ENCODE results near the gene HSD17B8. TPM values are rescaled to one million over a fixed set of nuclear protein-coding genes. Genes with fewer than 3 reads are reported as not detected.

HSD17B8 gene
- total RNA-seq, 1 experiment from 2014 or later = 22.0 TPM

- no peak for TF ChIP-seq YY1 (IDR thresholded peaks at IDR 0.05; ENCODE audit: extremely low read depth, insufficient replicate concordance, low read depth, low read length)
Measured at GRCh38 chr6:33243476-33243875, 39.0 kb downstream of the HSD17B8 start (continued).

DNA sequence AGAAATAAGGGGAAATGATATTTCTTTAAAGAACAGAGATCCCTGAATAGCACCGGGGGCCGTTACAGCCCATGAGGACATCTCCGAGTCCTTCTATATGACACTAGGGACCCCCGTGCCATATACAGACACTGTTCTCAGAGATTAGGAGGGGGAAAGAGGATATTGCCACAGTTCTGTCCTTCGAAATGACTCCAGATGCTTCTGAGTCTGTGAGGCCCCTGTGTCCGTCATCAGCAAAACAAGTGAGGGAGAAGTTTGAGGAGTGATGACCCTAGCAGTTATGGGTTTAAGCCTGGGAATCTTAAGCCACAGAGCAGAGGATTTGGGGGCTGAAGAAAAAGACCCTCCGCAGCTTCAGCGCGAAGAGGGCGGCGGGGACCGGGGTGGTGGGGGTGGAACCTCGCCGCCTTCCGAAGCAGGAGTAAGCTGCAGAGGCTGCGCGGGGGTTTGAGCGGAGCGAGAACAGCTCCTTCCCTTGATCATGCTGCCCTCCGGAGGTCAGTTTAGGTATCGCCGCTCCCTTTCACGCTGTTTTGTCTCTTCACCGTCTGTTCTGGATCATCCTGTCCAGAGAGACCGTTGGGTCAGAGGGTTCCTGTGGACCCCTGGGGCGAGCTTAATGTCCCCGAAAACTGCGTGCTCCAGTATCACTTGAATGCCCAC lies 43.7 kb downstream of the HSD17B8 start:
- peak overlapping the region; percentile 74 to 85 for H3K4me3 ChIP-seq (replicated peaks in 1 of 2; ENCODE audit: low read depth in 1 of 2, low read length in 2 of 2)
- ATAC-seq = peak; percentile 57
- H3K9ac ChIP-seq (ENCODE audit: low read length) = peak overlapping the region; percentile 88
- H2AFZ ChIP-seq (ENCODE audit: low read depth, low read length, poor library complexity, severe bottlenecking) = peak overlapping the region; percentile 68
- H3K4me2 ChIP-seq (ENCODE audit: low read length) = peak overlapping the region; percentile 99
- CTCF ChIA-PET = interaction anchor here (0.6 to 4.3 kb wide), 23 partner anchors 8 to 315 kb away, joined by 3 to 49 read pairs (median 5); partner anchors contain the start of genes HLA-DPB1, HSD17B8, RING1 and RPS18
- POLR2A ChIA-PET = interaction anchor here (0.6 to 4.0 kb wide), 10 partner anchors 9 to 276 kb away, joined by 3 to 24 read pairs (median 6); partner anchors contain the start of genes B3GALT4, RPS18 and VPS52
- intact Hi-C loops (cut with micrococcal nuclease) = loop anchor here (1.0 to 2.0 kb wide), 4 partner anchors 43 to 234 kb away; partner anchors contain the start of gene HSD17B8
- DNase-seq (ENCODE audit: low read depth, low spot score) = peak; percentile 76
- no peaks in the 10 kb centered on the region for H3K27me3 ChIP-seq (ENCODE audit: insufficient read depth, low read length)
- no TSS peak for BruUV-seq (replicated peaks)
- no peaks in the 10 kb centered on the region for H3K9me3 ChIP-seq (ENCODE audit: control insufficient read depth in 1 of 2, insufficient read depth in 1 of 2, low read depth in 1 of 2, low read length in 2 of 2)
- TF ChIP-seq, protein P1, sequence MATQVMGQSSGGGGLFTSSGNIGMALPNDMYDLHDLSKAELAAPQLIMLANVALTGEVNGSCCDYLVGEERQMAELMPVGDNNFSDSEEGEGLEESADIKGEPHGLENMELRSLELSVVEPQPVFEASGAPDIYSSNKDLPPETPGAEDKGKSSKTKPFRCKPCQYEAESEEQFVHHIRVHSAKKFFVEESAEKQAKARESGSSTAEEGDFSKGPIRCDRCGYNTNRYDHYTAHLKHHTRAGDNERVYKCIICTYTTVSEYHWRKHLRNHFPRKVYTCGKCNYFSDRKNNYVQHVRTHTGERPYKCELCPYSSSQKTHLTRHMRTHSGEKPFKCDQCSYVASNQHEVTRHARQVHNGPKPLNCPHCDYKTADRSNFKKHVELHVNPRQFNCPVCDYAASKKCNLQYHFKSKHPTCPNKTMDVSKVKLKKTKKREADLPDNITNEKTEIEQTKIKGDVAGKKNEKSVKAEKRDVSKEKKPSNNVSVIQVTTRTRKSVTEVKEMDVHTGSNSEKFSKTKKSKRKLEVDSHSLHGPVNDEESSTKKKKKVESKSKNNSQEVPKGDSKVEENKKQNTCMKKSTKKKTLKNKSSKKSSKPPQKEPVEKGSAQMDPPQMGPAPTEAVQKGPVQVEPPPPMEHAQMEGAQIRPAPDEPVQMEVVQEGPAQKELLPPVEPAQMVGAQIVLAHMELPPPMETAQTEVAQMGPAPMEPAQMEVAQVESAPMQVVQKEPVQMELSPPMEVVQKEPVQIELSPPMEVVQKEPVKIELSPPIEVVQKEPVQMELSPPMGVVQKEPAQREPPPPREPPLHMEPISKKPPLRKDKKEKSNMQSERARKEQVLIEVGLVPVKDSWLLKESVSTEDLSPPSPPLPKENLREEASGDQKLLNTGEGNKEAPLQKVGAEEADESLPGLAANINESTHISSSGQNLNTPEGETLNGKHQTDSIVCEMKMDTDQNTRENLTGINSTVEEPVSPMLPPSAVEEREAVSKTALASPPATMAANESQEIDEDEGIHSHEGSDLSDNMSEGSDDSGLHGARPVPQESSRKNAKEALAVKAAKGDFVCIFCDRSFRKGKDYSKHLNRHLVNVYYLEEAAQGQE (IDR thresholded peaks at IDR 0.05; ENCODE audit: low read depth) = no peak
- TF ChIP-seq ELF1 (IDR thresholded peaks at IDR 0.05; ENCODE audit: borderline replicate concordance, low read depth) = no peak
- TF ChIP-seq RAD21 (IDR thresholded peaks at IDR 0.05; ENCODE audit: low read depth) = peak; percentile 94
- no peak for TF ChIP-seq SRF (IDR thresholded peaks at IDR 0.05; ENCODE audit: low read depth)
- TF ChIP-seq, protein P2, sequence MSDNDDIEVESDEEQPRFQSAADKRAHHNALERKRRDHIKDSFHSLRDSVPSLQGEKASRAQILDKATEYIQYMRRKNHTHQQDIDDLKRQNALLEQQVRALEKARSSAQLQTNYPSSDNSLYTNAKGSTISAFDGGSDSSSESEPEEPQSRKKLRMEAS (IDR thresholded peaks at IDR 0.05) = no peak
- no peak for TF ChIP-seq POLR2A (IDR thresholded peaks at IDR 0.05; ENCODE audit: borderline replicate concordance, extremely low read depth, insufficient read depth, insufficient read length)
- TF ChIP-seq ZBTB33 (IDR thresholded peaks at IDR 0.05; ENCODE audit: extremely low read depth, insufficient replicate concordance, low read length) = no peak
- no peak for TF ChIP-seq EZH2 (IDR thresholded peaks at IDR 0.05)
- peak; percentile 76 to 85 (median 78) for TF ChIP-seq CTCF (IDR thresholded peaks at IDR 0.05 in 2 of 3, conservative IDR thresholded peaks at IDR 0.05 in 1 of 3; ENCODE audit: borderline replicate concordance in 1 of 3, insufficient read depth in 1 of 3, low read depth in 2 of 3, low read length in 2 of 3)
- TF ChIP-seq EZH2phosphoT487 (IDR thresholded peaks at IDR 0.05; ENCODE audit: borderline replicate concordance) = no peak
- TF ChIP-seq ATF3 (IDR thresholded peaks at IDR 0.05) = no peak
- no peak for TF ChIP-seq CBX3 (IDR thresholded peaks at IDR 0.05; ENCODE audit: low read depth)
- TF ChIP-seq SIN3A (IDR thresholded peaks at IDR 0.05; ENCODE audit: low read depth) = no peak
- TF ChIP-seq POLR2AphosphoS5 (IDR thresholded peaks at IDR 0.05; ENCODE audit: low read depth, low read length) = no peak
- no peak for TF ChIP-seq YY1 (IDR thresholded peaks at IDR 0.05; ENCODE audit: extremely low read depth, insufficient replicate concordance, low read depth, low read length)
- no peaks in the 10 kb centered on the region for H3K9me2 ChIP-seq (ENCODE audit: insufficient read depth)
- no peaks in the 10 kb centered on the region for H4K20me1 ChIP-seq (ENCODE audit: insufficient read depth)
- H3K4me1 ChIP-seq (ENCODE audit: control insufficient read depth in 1 of 2, insufficient read depth in 2 of 2, low read length in 2 of 2) = peaks cover 16 to 37% of the 10 kb centered on the region in 2 experiments
- no peaks in the 10 kb centered on the region for H3K36me3 ChIP-seq (ENCODE audit: control insufficient read depth in 1 of 2, insufficient read depth in 2 of 2, low read length in 2 of 2)
- RAD21 ChIA-PET (ENCODE audit: low non-redundant PET in 1 of 2, low total read pairs in 2 of 2, uncharacterized antibody in 2 of 2, unreplicated experiment in 2 of 2) = interaction anchor here (0.6 to 1.4 kb wide), 6 partner anchors 40 to 124 kb away, joined by 3 to 6 read pairs (median 4); partner anchors contain the start of gene RING1 (in 1 of the 2)
- no peaks in the 10 kb centered on the region for H3K79me2 ChIP-seq (ENCODE audit: insufficient read depth, low read length)
- peak overlapping the region; percentile 74 for H3K27ac ChIP-seq (ENCODE audit: low read depth, low read length)

Measured in HCT116 (cell line).